HEK293 (cell line): ENCODE results near the gene MZB1.

ENCODE experiments used
- CTCF ChIA-PET: fragments of 350-600 bp; formaldehyde crosslinking; extraction: SDS; loops from one replicate; lab custom pipeline; 2021; ENCODE audit warnings: antibody characterized with exemption; lab: Yijun Ruan, JAX
- POLR2A ChIA-PET: fragments of 300-600 bp; formaldehyde crosslinking; extraction: SDS; loops from one replicate; lab custom pipeline; 2020; ENCODE audit warnings: antibody characterized with exemption, inconsistent platforms; lab: Yijun Ruan, JAX
- H3K27ac ChIP-seq: fragments of 200-500 bp; sonication (Bioruptor generic); 2 replicates; pipeline ENCODE4 v1.5.1; 2014; ENCODE audit warnings: low read depth, low read length, control low read depth, inconsistent platforms; ENCODE audit errors: extremely low read depth
- H3K36me3 ChIP-seq, 2 experiments: fragments of 200-500 bp in 1 of 2; sonication (Bioruptor generic) in 1 of 2; 1 replicate in 1 of 2; 2 replicates in 1 of 2; pipeline ENCODE4 v1.5.1; 2014 to 2017; ENCODE audit warnings: inconsistent platforms in 2 of 2, low read length in 2 of 2; ENCODE audit not compliant: control insufficient read depth in 2 of 2, insufficient read depth in 1 of 2
- H3K4me1 ChIP-seq: fragments of 200-500 bp; sonication (Bioruptor generic); 2 replicates; pipeline ENCODE4 v1.5.1; 2014; ENCODE audit warnings: mild to moderate bottlenecking, low read length, inconsistent platforms; ENCODE audit not compliant: control insufficient read depth, insufficient read depth
- H3K4me3 ChIP-seq: 2 replicates; pipeline ENCODE4 v1.5.1; 2011; ENCODE audit warnings: low read depth, mild to moderate bottlenecking, control low read depth, low read length, moderate library complexity
- H3K9me3 ChIP-seq: fragments of 200-500 bp; sonication (Bioruptor generic); 2 replicates; pipeline ENCODE4 v1.5.1; 2014; ENCODE audit warnings: low read depth, low read length, inconsistent platforms; ENCODE audit not compliant: control insufficient read depth, insufficient read depth
- CTCF ChIP-seq: fragments of 450-650 bp; formaldehyde crosslinking; IDR thresholded peaks from 2 replicates; pipeline ENCODE4 v1.5.1; 2016; ENCODE audit warnings: missing biosample characterization, missing genetic modification characterization
- SETDB1 ChIP-seq: IDR thresholded peaks from one replicate; pipeline ENCODE4 v1.6.1; 2017; ENCODE audit warnings: mild to moderate bottlenecking, low read length, moderate library complexity, mixed read lengths; ENCODE audit not compliant: insufficient read length
- ZBTB20 ChIP-seq: fragments of 450-650 bp; formaldehyde crosslinking; IDR thresholded peaks from 2 replicates; pipeline ENCODE4 v1.5.1; 2016; ENCODE audit warnings: missing biosample characterization, missing genetic modification characterization
- ZBTB44 ChIP-seq: fragments of 450-650 bp; IDR thresholded peaks from 2 replicates; pipeline ENCODE4 v1.5.1; 2018; ENCODE audit warnings: missing biosample characterization, mild to moderate bottlenecking, missing genetic modification characterization
- ZIC2 ChIP-seq: fragments of 450-650 bp; formaldehyde crosslinking; IDR thresholded peaks from 2 replicates; pipeline ENCODE4 v1.5.1; 2016; ENCODE audit warnings: missing biosample characterization, missing genetic modification characterization
- ZNF169 ChIP-seq: fragments of 450-650 bp; formaldehyde crosslinking; IDR thresholded peaks from 2 replicates; pipeline ENCODE4 v1.5.1; 2016; ENCODE audit warnings: missing biosample characterization, missing genetic modification characterization
- ZNF18 ChIP-seq: fragments of 450-650 bp; formaldehyde crosslinking; IDR thresholded peaks from 2 replicates; pipeline ENCODE4 v1.5.1; 2016; ENCODE audit warnings: missing biosample characterization, missing genetic modification characterization
- ZNF223 ChIP-seq: fragments of 450-650 bp; formaldehyde crosslinking; IDR thresholded peaks from 2 replicates; pipeline ENCODE4 v1.5.1; 2016; ENCODE audit warnings: missing biosample characterization, missing genetic modification characterization
- ZNF274 ChIP-seq, 2 experiments: fragments of 200-500 bp in 1 of 2; fragments of 450-650 bp in 1 of 2; sonication (Bioruptor generic) in 1 of 2; formaldehyde crosslinking in 1 of 2; IDR thresholded peaks; 2 replicates each; pipeline versions ENCODE4 v1.5.1 to v1.6.1; 2014 to 2016; ENCODE audit warnings: borderline replicate concordance in 1 of 2, inconsistent platforms in 1 of 2, low read length in 1 of 2, missing biosample characterization in 1 of 2, missing genetic modification characterization in 1 of 2
- ZNF280D ChIP-seq: fragments of 450-650 bp; formaldehyde crosslinking; IDR thresholded peaks from 2 replicates; pipeline ENCODE4 v1.5.1; 2016; ENCODE audit warnings: missing biosample characterization, missing genetic modification characterization
- ZNF335 ChIP-seq: fragments of 450-650 bp; formaldehyde crosslinking; conservative IDR thresholded peaks from 2 replicates; pipeline ENCODE4 v1.5.1; 2016; ENCODE audit warnings: missing biosample characterization, missing genetic modification characterization
- ZNF362 ChIP-seq: fragments of 450-650 bp; formaldehyde crosslinking; IDR thresholded peaks from 2 replicates; pipeline ENCODE4 v1.5.1; 2016; ENCODE audit warnings: missing biosample characterization, missing genetic modification characterization
- ZNF423 ChIP-seq: fragments of 450-650 bp; formaldehyde crosslinking; IDR thresholded peaks from 2 replicates; pipeline ENCODE4 v1.5.1; 2016; ENCODE audit warnings: missing biosample characterization, missing genetic modification characterization
- ZNF514 ChIP-seq: fragments of 450-650 bp; formaldehyde crosslinking; IDR thresholded peaks from 2 replicates; pipeline ENCODE4 v1.5.1; 2016; ENCODE audit warnings: missing biosample characterization, missing genetic modification characterization
- ZNF561 ChIP-seq: fragments of 450-650 bp; IDR thresholded peaks from 2 replicates; pipeline ENCODE4 v1.5.1; 2018; ENCODE audit warnings: missing biosample characterization, missing genetic modification characterization, borderline replicate concordance
- ZNF791 ChIP-seq: fragments of 450-650 bp; formaldehyde crosslinking; IDR thresholded peaks from 2 replicates; pipeline ENCODE4 v1.5.1; 2016; ENCODE audit warnings: missing biosample characterization, missing genetic modification characterization

The MZB1 gene

GRCh38 chr5:139408191-139408590 is 18.5 kb upstream of the MZB1 start:
- ChIA-PET POLR2A (no interaction called here), CTCF (interaction anchor here (0.5 to 1.7 kb wide), 6 partner anchors 13 to 626 kb away, joined by 3 to 7 read pairs (median 4); no protein-coding TSS in a partner anchor)
- H3K36me3 ChIP-seq = peaks cover 0 to 13% of the 10 kb centered on the region in 2 experiments; a peak in 2 of 3 replicates
- peaks cover 5% of the 10 kb centered on the region; the same call in 1 of the 2 replicates for H3K4me1 ChIP-seq
- no peaks in the 10 kb centered on the region for H3K9me3 ChIP-seq
- H3K4me3 ChIP-seq = no peak overlapping the region
- 0 out of 2 replicates have a peak, but pooled peaks have one; percentile 28 for TF ChIP-seq ZNF362
- TF ChIP-seq ZNF223 (tag by site-specific recombination) = no peak
- no peak overlapping the region for H3K27ac ChIP-seq

GRCh38 chr5:139407517-139407916 is 17.8 kb upstream of the MZB1 start:
- peaks cover 5% of the 10 kb centered on the region; the same call in 1 of the 2 replicates for H3K4me1 ChIP-seq
- CTCF ChIA-PET = interaction anchor here (0.9 to 1.7 kb wide), 3 partner anchors 13 to 106 kb away, joined by 3 to 7 read pairs (median 6); no protein-coding TSS in a partner anchor

GRCh38 chr5:139406963-139407362 is 17.2 kb upstream of the MZB1 start:
- Histone ChIP-seq H3K4me3 (no peak overlapping the region), H3K36me3 (peaks cover 0 to 5% of the 10 kb centered on the region in 2 experiments; a peak in 2 of 3 replicates), H3K9me3 (no peaks in the 10 kb centered on the region), H3K27ac (no peak overlapping the region), H3K4me1 (peaks cover 5% of the 10 kb centered on the region; the same call in 1 of the 2 replicates)
- CTCF ChIA-PET = interaction anchor here (0.6 to 2.2 kb wide), 8 partner anchors 12 to 1462 kb away, joined by 3 to 12 read pairs (median 4); no protein-coding TSS in a partner anchor
- POLR2A ChIA-PET = no interaction called here
- TF ChIP-seq ZNF18 (tag by site-specific recombination) (peak; percentile 54; the same call in 1 of the 2 replicates), ZNF280D (tag by site-specific recombination) (no peak)

More at GRCh38 chr5:139407517-139407916, 17.8 kb upstream of the MZB1 start:
- TF ChIP-seq ZIC2 (no peak), ZNF791 (tag by site-specific recombination) (0 out of 2 replicates have a peak, but pooled peaks have one; percentile 5)
- POLR2A ChIA-PET = no interaction called here
- Histone ChIP-seq H3K36me3 (peaks cover 0 to 6% of the 10 kb centered on the region in 2 experiments; a peak in 2 of 3 replicates), H3K4me3 (no peak overlapping the region), H3K9me3 (no peaks in the 10 kb centered on the region), H3K27ac (no peak overlapping the region)

GRCh38 chr5:139404484-139404840 is 14.7 kb upstream of the MZB1 start:
- H3K27ac ChIP-seq = peak overlapping the region; percentile 82
- H3K4me3 ChIP-seq = no peak overlapping the region; the same call in 1 of the 2 replicates
- H3K9me3 ChIP-seq = no peaks in the 10 kb centered on the region
- ChIA-PET POLR2A (interaction anchor here (0.7 to 2.3 kb wide), 3 partner anchors 35 to 206 kb away, joined by 4 to 8 read pairs (median 4); partner anchors contain the start of genes DNAJC18, SIL1 and UBE2D2), CTCF (interaction anchor here (0.6 to 1.2 kb wide), 4 partner anchors 12 to 459 kb away, joined by 3 to 4 read pairs (median 4); no protein-coding TSS in a partner anchor)
- peaks cover 0 to 12% of the 10 kb centered on the region in 2 experiments; a peak in 2 of 3 replicates for H3K36me3 ChIP-seq
- H3K4me1 ChIP-seq = peaks cover 5% of the 10 kb centered on the region; the same call in 1 of the 2 replicates
- TF ChIP-seq ZNF274 (IDR thresholded peaks at IDR 0.05; ENCODE audit: low read length) = no peak
- no peak for TF ChIP-seq ZNF274 (tag by site-specific recombination; IDR thresholded peaks at IDR 0.05; ENCODE audit: borderline replicate concordance)
- no peak for TF ChIP-seq ZNF169 (tag by site-specific recombination)
- no peak for TF ChIP-seq ZNF514 (tag by site-specific recombination)
- TF ChIP-seq ZBTB20 (tag by site-specific recombination) = peak; percentile 13; the same call in 1 of the 2 replicates
- no peak for TF ChIP-seq ZNF423
- peak; percentile 14; the same call in 1 of the 2 replicates for TF ChIP-seq CTCF (tag by site-specific recombination)
- TF ChIP-seq ZNF335 (tag by site-specific recombination) = 0 out of 2 replicates have a peak, but pooled peaks have one; percentile 47
- no peak for TF ChIP-seq ZBTB44 (tag by site-specific recombination)
- TF ChIP-seq SETDB1 = no peak
- TF ChIP-seq ZNF561 (tag by site-specific recombination) = 0 out of 2 replicates have a peak, but pooled peaks have one; percentile 12
